Activated CD8-positive, alpha-beta T cell treated with anti-CD3 and anti-CD28 coated beads for 36 hours (primary cell): Measurements from ENCODE around the gene SLC25A52. TPM values are rescaled to one million over a fixed set of nuclear protein-coding genes. Genes with fewer than 3 reads are reported as not detected.
"Not testable (repeated sequence)": the region's sequence is repeated elsewhere in the genome, so short reads cannot be mapped to it uniquely, and the experiment has no call there.

Experiments
- ATAC-seq: fragments of 200-7000 bp; cut with Tn5 transposase; one replicate; pipeline ENCODE4 v1.10.0; 2021; ENCODE audit warnings: mild to moderate bottlenecking, moderate library complexity
- CTCF ChIA-PET: fragments of 350-600 bp; sonication (Branson Sonifier 250); formaldehyde crosslinking; loops from one replicate; lab custom pipeline; 2021; ENCODE audit warnings: antibody characterized with exemption; lab: Charles Lee
- POLR2A ChIA-PET: fragments of 350-600 bp; sonication (Branson Sonifier 250); formaldehyde crosslinking; loops from one replicate; lab custom pipeline; 2021; ENCODE audit warnings: antibody characterized with exemption; lab: Charles Lee
- DNase-seq: peaks from one replicate; pipeline ENCODE4 v3.0.0-alpha.2; 2020
- H3K27ac Mint-ChIP-seq: one replicate; pipeline ENCODE4 v1.8.0; 2021; ENCODE audit warnings: mild to moderate bottlenecking, mixed read lengths
- H3K27me3 Mint-ChIP-seq: one replicate; pipeline ENCODE4 v1.8.0; 2021; ENCODE audit warnings: mixed read lengths
- H3K36me3 Mint-ChIP-seq: one replicate; pipeline ENCODE4 v1.8.0; 2021; ENCODE audit warnings: low read depth, mixed read lengths
- H3K4me1 Mint-ChIP-seq: one replicate; pipeline ENCODE4 v1.8.0; 2021; ENCODE audit warnings: low read depth, mixed read lengths
- H3K4me3 Mint-ChIP-seq: one replicate; pipeline ENCODE4 v1.8.0; 2021; ENCODE audit warnings: mild to moderate bottlenecking, moderate library complexity, mixed read lengths
- H3K9me3 Mint-ChIP-seq: one replicate; pipeline ENCODE4 v1.8.0; 2021; ENCODE audit warnings: mixed read lengths
- CTCF ChIP-seq: fragments of 200-600 bp; IDR thresholded peaks from one replicate; pipeline ENCODE4 v1.8.0; 2022; ENCODE audit warnings: antibody characterized with exemption, mild to moderate bottlenecking
- intact Hi-C: fragments of 100-400 bp; cut with micrococcal nuclease; formaldehyde crosslinking; loops from one replicate; pipeline ENCODE4 v1.10.0; 2022
- total RNA-seq, 2 experiments: library from RNA; stranded (reverse); gene quantifications; one replicate each; pipeline ENCODE4 v1.2.3, GENCODE V29; 2021

Gene SLC25A52
- total RNA-seq, 2 experiments from 2014 or later = not detected

DNA sequence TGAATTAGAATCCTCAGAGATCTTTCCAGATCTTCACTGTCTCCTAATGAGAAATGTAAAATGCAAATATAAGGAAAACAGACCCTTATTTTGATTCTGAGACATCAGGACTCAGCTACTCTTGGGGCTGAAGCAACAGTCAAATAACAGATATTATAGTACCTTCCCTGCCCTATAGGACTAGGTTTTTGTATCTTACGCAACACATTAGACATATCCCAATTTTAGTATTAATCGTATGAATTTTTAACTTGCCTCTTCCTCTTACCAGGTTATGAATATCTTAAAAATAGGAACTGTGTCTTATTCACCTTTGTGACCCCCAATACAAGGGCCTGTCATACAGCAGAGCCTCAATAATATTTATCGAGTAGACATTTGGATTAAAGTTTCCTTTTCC, 12.0 kb upstream of the SLC25A52 start:
- POLR2A ChIA-PET = no interaction called here
- no peak for TF ChIP-seq CTCF
- no peak overlapping the region for H3K4me3 Mint-ChIP-seq
- no peaks in the 10 kb centered on the region for H3K27me3 Mint-ChIP-seq
- no peak for ATAC-seq
- H3K9me3 Mint-ChIP-seq = no peaks in the 10 kb centered on the region
- H3K4me1 Mint-ChIP-seq = no peaks in the 10 kb centered on the region
- intact Hi-C loops = no loop called here
- H3K36me3 Mint-ChIP-seq = no peaks in the 10 kb centered on the region
- no peak for DNase-seq
- CTCF ChIA-PET = no interaction called here
- no peak overlapping the region for H3K27ac Mint-ChIP-seq

DNA sequence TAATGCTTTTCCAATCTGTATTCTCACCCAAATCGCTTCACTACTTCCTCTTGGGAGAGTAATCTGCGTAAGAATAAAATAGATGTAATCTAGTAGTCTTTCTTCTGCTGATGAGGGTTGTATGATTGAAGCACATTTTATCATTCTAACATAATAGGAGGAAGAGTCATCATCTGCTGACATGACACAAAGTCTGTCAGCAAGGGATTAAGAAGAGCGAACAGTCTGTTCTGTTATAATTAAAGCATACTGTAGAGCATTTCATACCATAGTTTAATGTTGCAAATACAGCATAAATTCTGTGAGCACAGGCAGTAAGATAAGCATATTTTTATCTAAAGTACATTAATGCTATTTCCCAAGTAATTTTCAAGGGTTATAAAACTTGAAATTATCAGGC, 10.4 kb downstream of the SLC25A52 start:
- POLR2A ChIA-PET = no interaction called here
- H3K9me3 Mint-ChIP-seq = no peaks in the 10 kb centered on the region
- H3K27ac Mint-ChIP-seq = no peak overlapping the region
- intact Hi-C loops = no loop called here
- H3K27me3 Mint-ChIP-seq = peaks cover 2% of the 10 kb centered on the region
- H3K4me1 Mint-ChIP-seq = no peaks in the 10 kb centered on the region
- H3K4me3 Mint-ChIP-seq = no peak overlapping the region
- CTCF ChIA-PET = interaction anchor here (1.0 to 1.1 kb wide), 2 partner anchors 9 kb away, joined by 3 read pairs; no protein-coding TSS in a partner anchor
- no peak for ATAC-seq
- no peak for DNase-seq
- H3K36me3 Mint-ChIP-seq = no peaks in the 10 kb centered on the region
- no peak for TF ChIP-seq CTCF

DNA sequence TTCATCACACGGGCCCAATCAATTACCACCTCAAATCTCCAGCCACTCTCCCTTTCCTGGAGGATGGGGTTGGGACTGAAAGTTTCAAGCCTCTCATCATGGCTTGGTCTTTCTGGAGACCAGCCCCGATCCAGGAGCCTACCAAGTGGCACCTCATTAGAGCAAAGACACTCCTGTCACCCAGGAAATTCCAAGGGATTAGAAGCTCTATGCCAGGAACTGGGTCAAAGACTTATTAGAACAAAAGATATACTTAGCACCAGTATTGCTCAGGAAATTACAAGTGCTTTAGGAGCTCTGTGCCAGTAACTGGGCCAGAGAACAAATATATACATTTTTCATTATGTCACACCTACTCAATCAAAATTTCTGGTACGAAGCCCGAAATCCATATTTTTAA, 14.3 kb downstream of the SLC25A52 start:
- ATAC-seq (no peak), DNase-seq (no peak)
- H3K4me1 Mint-ChIP-seq = no peaks in the 10 kb centered on the region
- TF ChIP-seq CTCF = no peak
- CTCF ChIA-PET = no interaction called here
- no peak overlapping the region for H3K27ac Mint-ChIP-seq
- no peaks in the 10 kb centered on the region for H3K9me3 Mint-ChIP-seq
- H3K4me3 Mint-ChIP-seq = no peak overlapping the region
- H3K27me3 Mint-ChIP-seq = no peaks in the 10 kb centered on the region
- POLR2A ChIA-PET = no interaction called here
- intact Hi-C loops = no loop called here
- no peaks in the 10 kb centered on the region for H3K36me3 Mint-ChIP-seq

DNA sequence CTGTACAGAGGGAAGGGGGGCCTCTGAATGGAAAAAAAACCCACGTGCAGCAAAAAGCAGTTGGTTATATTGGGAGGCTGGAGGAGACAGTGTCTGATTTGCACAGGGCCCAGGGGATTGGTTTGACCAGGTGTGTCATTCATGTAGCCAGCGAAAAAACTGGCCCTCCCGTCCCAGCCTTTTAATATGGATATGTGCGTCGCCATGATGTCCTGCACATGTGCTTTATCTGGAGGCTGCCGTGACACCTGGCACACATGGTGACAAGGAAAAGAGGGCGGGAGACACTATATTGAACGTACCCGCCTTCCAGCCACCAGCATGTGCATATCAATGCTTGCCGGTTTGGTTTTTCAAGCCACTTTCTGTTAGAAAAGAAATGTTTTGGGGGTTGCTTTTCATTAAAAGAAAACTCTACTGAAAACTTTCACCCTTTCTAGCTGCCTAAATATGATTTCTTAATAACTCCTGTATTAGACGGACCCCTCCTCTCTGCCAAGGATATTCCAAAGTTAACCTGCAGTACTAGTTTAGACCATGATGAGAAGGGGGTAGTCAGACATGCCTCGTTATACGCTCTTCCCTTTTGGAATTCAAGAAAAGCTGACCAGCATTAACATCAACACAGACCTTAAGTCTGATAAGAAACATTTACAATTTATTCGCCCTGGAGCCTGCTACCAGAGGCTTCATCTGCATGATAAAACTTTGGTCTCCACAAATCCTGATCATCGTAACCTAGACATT, 16.2 kb downstream of the SLC25A52 start:
- H3K4me3 Mint-ChIP-seq = no peak overlapping the region
- TF ChIP-seq CTCF = no peak
- H3K4me1 Mint-ChIP-seq = no peaks in the 10 kb centered on the region
- ChIA-PET POLR2A (no interaction called here), CTCF (no interaction called here)
- no peak overlapping the region for H3K27ac Mint-ChIP-seq
- intact Hi-C loops = loop anchor here (5.0 kb wide), 2 partner anchors 213 to 233 kb away; no protein-coding TSS in a partner anchor
- no peaks in the 10 kb centered on the region for H3K36me3 Mint-ChIP-seq
- H3K9me3 Mint-ChIP-seq = no peaks in the 10 kb centered on the region
- no peaks in the 10 kb centered on the region for H3K27me3 Mint-ChIP-seq
- ATAC-seq (no peak), DNase-seq (no peak)

- H3K36me3 Mint-ChIP-seq, H3K27me3 Mint-ChIP-seq, H3K9me3 Mint-ChIP-seq, H3K4me1 Mint-ChIP-seq, ATAC-seq, POLR2A ChIA-PET, CTCF ChIA-PET, DNase-seq, H3K27ac Mint-ChIP-seq, H3K4me3 Mint-ChIP-seq: not testable (repeated sequence)
- intact Hi-C loops = loop anchor here (5.0 kb wide), 2 partner anchors 214 to 234 kb away; no protein-coding TSS in a partner anchor
These were observed 17.1 kb downstream of the SLC25A52 start for GRCh38 chr18:31743600-31743999.
